NB4 (cell line): Measurements from ENCODE around the gene S100A13.
A peak's percentile ranks its signal among the peaks of the same experiment; 100 is the strongest.

Experiments
- DNase-seq: peaks from one replicate; pipeline ENCODE4 v3.0.0; 2010; ENCODE audit warnings: low read depth
- H3K4me3 ChIP-seq: one replicate; pipeline ENCODE4 v1.5.1; 2011; ENCODE audit warnings: mild to moderate bottlenecking, low read depth, low read length, moderate library complexity
- CTCF ChIP-seq: IDR thresholded peaks from one replicate; pipeline ENCODE4 v1.5.1; 2012; ENCODE audit warnings: low read depth, low read length
- MAX ChIP-seq: IDR thresholded peaks from 2 replicates; pipeline ENCODE4 v1.6.1; 2011; ENCODE audit warnings: low read depth, low read length
- MYC ChIP-seq: IDR thresholded peaks from 2 replicates; pipeline ENCODE4 v1.6.1; 2011; ENCODE audit warnings: low read depth, low read length
- POLR2A ChIP-seq: IDR thresholded peaks from 2 replicates; pipeline ENCODE4 v1.6.1; 2011; ENCODE audit warnings: mild to moderate bottlenecking; ENCODE audit not compliant: insufficient read length; ENCODE audit errors: extremely low read depth

Gene S100A13

GRCh38 chr1:153633754-153634665 lies 6.7 kb upstream of the S100A13 start, which contains the start of gene CHTOP:
CHTOP (plus strand) TSS chr1:153634066; CDS start chr1:153636589, 2,523 bp downstream.
- DNase-seq, result peak; percentile 98
- H3K4me3 ChIP-seq, result peak within 1 kb of the TSS; percentile 97
- TF ChIP-seq POLR2A (peak; percentile 79), MYC (peak; percentile 86), CTCF (no peak), MAX (peak; percentile 70)

GRCh38 chr1:153633161-153633753 lies 6.0 kb upstream of the S100A13 start:
- peak overlapping the region; percentile 27 for H3K4me3 ChIP-seq
- DNase-seq, result no peak
- TF ChIP-seq MAX, result no peak
- no peak for TF ChIP-seq CTCF
- TF ChIP-seq POLR2A, result no peak
- TF ChIP-seq MYC, result no peak

- TF ChIP-seq MAX (no peak), MYC (no peak), POLR2A (no peak), CTCF (no peak)
- H3K4me3 ChIP-seq, result no peak overlapping the region
- no peak for DNase-seq
Measured at GRCh38 chr1:153631047-153632022, 4.0 kb upstream of the S100A13 start.

- no peak overlapping the region for H3K4me3 ChIP-seq
- TF ChIP-seq MAX, result no peak
- TF ChIP-seq CTCF, result no peak
- TF ChIP-seq MYC, result no peak
- no peak for TF ChIP-seq POLR2A
- DNase-seq, result no peak
Measured at GRCh38 chr1:153630384-153630783, 3.1 kb upstream of the S100A13 start.

GRCh38 chr1:153629971-153630370 lies 2.7 kb upstream of the S100A13 start:
- DNase-seq, result no peak
- TF ChIP-seq CTCF (no peak), MAX (no peak), POLR2A (no peak), MYC (no peak)
- no peak overlapping the region for H3K4me3 ChIP-seq
